HK-2 (cell line): ENCODE measurements around the gene FXN.
A peak's percentile ranks its signal among the peaks of the same experiment; 100 is the strongest.
"Not testable (repeated sequence)": the region's sequence is repeated elsewhere in the genome, so short reads cannot be mapped to it uniquely, and the experiment has no call there.

Source experiments
- DNase-seq: peaks from one replicate; pipeline ENCODE4 v3.0.0-alpha.2; 2018; ENCODE audit not compliant: unreplicated experiment

FXN gene

DNA sequence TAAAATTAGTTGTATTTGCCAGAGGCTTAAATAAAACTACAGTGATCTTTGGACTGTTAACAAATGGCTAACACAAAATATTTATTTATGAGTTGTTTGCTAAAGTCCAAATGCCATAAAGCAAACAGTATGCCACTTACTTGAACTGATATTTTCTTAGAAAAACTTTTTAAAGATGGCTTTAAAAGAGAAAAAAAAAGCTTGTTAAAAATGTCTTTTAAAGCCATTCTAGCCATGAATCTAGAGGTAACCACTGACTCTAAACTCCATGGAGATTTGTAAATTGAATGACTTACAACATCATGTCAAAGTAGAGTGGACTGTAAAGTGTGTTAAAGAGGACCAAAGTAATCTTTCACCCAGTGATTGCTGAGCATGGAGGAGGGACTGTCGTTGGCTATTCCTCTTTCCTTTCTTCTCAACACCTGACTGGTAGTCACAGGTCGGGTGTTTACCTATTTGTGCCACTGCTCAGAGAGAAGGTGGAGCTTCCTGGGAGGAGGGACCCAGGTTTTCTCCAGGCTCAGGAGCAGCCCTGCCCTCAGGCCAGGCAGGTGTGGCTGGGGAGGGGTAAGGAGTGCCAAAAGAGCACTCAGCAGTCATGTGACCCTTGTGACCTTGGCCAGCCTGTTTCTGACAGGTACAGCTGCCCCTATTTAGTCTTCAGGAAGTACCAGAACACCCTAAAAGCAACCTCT is 69.4 kb downstream of the FXN start:
- DNase-seq: no peak

DNA sequence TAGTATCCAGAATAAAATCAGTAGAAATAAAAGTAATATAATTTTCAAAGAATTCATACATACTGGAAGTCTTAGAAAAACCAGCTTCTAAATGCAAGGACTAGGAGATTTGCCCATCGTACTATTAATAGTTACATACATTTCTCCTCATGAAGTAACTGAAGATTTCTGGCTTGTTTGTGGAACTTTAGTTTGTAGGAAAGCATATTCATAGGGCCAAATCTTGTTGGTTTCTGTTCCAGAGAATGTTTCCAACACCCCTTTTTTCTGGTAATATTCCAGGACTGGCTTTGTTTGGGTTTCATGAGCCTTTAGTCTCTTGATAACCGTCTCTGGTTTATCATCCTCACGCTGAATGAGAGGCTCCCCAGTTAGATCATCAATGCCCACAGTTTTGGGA is 72.2 kb downstream of the FXN start:
- no peak for DNase-seq

DNA sequence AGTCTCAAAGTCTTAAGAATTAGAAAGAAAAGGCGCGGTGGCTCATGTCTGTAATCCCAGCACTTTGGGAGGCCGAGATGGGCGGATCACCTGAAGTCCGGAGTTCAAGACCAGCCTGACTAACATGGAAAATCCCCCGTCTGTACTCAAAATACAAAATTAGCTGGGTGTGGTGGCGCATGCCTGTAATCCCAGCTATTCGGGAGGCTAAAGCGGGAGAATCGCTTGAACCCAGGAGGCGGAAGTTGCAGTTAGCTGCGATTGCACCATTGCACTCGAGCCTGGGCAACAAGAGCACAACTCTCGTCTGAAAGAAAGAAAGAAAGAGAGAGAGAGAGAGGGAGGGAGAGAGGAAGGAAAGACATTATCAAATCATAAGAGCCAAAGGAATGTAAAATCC is 73.2 kb downstream of the FXN start:
- not testable (repeated sequence) for DNase-seq

DNA sequence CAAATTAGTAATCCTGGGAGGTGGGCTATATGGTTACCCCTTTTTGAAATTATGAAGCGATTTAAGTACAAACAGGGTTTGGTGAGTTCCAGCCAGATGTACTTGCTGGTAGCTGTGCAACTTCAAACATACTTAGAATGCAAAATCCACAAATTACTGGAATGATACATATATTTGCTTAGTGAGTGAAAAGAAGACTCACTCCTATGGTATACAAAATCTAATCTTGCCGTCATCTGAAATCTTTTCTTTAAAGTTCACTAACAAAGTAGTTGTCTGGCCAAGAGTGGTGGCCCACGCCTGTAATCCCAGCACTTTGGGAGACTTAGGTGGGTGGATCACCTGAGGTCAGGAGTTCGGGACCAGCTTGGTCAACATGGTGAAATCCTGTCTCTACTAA is 73.6 kb downstream of the FXN start:
- DNase-seq: no peak

DNA sequence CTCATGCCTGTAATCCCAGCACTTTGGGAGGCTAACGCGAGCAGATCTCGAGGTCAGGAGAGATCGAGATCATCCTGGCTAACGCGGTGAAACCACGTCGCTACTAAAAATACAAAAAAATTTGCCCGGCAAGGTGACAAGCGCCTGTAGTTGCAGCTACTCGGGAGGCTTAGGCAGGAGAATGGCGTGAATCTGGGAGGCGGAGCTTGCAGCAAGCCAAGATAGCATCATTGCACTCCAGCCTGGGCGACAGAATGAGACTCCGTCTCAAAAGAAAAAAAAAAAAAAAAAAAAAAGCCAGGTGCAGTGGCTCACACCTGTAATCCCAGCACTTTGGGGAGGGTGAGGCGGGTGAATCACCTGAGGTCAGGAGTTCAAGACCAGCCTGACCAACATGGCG is 77.1 kb downstream of the FXN start:
- not testable (repeated sequence) for DNase-seq

DNA sequence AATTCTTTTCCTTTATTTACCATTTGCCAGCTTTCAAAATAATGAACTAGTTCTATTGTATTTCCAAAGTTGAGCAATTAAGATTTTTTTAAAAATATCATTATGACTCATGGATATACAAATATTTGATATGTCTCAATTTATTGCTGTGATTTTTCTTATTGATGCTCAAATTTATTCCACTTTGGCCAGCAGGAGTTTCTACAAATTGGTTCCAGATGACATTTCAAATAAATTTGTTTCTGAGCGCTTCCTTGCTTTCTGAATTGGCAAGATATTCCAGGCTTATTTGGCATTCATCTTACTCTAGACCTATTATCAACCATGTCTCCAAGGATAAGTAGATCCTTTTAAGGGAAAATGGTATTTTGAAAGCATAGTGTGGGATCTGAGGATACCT is 80.1 kb downstream of the FXN start:
- DNase-seq: no peak

DNA sequence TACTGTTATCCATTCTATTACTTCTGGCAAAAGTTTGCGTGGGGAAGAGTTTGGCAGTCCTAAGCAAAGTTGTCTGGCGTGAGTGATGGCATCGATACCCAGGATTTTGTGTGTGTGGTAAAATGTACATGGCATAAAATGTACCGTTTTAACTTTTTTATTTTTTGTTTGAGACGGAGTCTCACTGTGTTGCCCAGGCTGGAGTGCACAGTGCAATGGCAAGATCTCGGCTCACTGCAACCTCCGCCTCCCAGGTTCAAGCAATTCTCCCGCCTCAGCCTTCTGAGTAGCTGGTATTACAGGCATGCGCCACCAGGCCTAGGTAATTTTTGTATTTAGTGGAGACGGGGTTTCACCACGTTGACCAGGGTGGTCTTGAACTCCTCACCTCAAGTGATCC is 83.1 kb downstream of the FXN start:
- DNase-seq: no peak

DNA sequence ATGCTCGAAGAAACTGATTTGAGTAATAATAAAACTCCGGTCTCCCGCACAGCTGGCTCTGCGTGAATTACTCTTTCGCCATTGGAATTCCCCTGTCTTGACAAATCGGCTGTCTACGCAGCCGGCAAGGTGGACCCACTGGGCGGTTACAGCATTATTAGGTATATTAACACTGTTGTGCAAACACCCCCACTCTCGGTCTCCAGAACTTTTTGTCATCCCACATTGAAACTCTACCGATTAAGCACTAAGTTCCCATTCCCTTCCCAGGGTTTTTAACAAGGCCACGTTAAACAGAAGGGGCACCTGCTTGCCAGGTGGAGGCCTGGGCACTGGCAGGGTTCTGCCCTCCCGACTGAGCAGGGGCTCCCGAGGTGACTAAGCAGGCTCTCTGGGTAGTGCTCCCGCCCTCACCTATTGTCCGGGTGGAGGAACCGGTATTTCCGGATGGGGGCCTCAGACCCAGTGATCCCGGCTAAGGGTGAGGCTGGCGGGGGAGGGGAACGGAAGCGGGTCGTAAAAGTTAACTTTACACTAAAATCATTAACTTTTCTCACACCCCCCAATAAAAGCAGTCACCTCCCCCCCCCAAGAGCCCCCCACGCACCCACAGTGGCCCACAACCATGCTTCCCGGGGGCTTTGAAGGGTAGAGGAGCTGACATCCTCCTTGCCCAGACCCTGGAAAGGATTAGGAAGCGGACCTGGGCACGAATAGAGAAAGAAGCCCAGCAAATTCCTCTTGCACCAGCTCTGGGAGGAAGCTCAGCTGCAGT is 85.0 kb downstream of the FXN start:
- peak; percentile 41 for DNase-seq

DNA sequence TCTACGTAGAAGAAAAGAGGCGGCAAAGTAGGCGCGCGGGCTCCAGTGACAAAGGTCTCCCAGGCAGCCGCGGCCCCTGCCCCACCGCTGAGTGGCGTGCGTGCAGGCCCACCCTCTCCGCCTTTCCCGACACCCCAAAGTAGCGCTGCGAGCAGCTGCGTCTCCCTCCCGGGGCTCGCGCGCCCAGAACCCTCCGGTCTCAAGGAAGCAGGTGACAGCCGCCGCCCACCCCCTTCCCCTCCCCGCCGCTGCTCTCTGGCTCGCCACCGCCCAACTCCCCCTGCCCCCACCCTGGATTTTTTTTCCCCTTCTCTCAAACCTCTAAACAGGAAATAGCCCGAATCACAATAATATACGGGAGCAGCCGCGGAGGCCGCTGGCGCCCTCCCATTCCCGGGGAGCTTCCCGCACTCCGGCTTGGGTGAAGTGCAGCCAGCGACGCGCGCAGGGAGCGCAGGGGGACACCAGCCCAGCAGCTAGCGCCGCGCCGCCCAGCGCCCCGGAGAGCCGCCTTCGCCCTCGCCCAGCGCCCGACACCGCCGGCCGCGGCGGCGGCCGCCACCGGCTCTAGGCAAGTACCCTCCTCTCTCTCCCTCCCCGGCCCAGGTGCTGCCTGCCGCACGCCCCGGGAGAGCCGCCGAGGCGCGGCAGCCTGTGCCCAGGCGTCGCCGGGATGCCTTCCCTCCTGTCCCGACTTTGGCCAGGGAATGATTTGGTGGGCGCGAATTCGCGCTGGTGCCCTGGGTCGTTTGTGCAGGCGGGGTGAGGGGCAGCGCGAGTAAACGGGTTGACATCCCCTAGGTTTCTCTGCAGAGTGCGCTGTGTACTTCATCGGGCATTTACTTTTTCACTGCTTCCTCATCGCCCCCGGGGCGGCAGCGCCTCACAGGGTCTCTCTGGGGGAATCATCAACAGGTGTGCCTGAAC is 85.9 kb downstream of the FXN start:
- peak; percentile 21 for DNase-seq

DNA sequence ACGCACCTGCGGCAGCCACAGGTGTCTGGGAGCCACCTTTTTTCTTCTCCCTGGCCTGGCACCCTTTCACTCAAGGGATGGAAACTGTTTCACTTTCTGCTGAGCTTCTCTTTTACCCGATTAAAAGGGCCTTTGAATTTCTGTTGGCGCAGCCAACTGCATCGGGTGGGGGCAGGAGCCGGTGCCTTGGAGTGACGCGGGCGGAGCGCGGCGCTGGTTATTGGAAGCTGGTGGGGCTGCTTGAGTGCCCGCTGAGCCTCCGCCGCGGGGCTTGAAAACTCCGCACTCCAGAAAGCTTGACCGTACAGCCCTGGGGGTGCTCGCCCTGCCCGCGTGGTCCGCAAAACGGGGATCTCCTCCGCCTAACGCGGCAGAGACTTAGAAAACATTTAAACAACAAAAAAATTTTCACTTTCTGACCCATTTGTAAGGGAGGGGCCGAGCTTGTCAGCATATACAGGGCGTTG is 86.6 kb downstream of the FXN start:
- DNase-seq: peak; percentile 21

DNA sequence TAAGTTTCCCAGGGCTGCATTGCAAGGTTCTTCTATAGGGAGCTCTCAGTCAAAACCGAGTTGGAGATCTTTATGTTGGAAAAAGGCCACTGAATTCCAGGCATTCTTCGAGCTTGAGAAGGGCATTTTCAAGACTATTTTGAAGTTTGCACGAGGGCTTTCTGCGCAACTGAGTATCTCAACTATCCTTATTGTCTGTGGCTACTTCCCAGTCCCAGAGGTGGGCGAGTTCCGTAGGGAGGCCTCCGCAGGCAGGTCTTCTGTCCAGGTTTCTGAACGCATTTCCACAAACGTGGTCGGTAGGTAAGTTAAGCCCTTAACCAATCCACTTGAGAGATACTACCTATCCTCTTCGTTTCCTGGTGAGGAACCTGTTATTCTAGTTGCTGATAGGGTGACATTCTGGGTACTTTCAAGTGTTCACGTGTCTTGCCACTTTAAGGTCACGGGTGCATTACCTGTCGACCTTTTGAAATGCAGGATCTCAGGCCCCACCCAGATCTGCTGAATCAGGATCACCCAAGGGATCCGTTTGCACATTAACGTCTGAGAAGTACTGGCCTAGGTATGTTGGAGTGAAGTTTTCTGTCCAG is 87.1 kb downstream of the FXN start:
- DNase-seq: peak; percentile 2

DNA sequence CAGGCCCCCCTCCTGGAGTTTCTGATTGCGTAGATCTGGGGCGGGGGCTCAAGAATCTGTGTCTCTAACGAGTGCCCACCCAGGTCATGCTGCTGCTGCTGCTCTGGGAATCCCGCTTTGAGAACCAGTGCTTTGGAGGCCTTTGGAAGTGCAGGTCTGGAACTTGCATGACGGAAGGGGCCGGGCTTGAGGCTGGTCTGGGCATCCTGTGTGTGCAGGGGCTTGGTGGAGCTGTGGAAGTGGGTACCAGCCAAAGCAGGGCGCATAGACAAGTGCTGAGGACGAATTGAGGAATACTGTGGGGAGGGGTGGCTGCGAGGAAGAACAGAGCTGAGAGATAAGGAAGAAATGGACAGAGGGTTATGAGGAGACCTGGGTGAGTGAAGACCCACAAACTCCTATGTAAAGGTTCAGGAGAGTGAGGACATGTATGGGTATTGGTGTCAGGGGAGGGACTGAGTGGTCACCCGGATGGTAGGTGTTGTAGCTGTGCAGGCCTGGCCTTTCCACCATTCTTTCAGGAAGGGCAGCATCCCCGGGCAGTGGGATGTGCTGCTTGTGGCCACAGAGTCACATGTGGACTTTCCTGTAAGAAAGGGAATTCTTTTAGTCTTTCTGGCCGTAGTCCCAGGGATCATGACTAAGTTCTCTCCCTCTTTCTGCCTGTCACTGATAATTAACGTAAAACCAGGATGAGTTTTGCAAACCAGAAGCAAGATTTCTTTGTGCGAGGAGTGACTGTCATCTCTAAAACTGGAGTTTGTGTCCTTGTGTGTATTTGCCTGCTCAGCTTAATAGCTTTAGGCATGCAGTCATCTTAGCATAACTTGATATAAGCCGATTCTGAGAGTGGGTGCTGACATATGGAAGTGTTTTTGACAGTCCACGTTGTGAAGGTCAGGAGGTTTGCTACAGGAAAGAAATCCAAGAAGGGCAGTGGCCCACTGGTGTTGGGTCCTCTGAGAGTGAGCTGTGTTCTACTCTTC is 95.2 kb downstream of the FXN start:
- peak; percentile 2 for DNase-seq

DNA sequence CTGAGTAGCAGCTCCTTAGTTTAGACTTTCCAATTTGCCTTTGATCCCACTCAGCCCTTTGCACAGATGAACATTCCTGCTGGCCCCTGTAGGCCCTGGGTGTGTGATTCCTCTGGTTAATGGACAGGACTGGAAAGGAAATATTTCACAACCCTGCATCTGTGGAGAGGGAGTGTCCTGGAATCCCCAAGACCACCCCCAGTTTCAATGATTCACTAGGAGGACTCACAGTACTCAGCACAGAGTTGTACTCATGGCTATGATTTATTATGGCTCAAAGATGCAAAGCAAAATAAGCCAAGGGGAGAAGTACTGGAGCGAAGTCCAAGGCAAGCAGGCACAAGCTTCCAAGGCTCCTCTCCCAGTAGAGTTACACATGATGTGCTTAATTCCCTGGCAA is 96.1 kb downstream of the FXN start:
- DNase-seq: peak; percentile 25

DNA sequence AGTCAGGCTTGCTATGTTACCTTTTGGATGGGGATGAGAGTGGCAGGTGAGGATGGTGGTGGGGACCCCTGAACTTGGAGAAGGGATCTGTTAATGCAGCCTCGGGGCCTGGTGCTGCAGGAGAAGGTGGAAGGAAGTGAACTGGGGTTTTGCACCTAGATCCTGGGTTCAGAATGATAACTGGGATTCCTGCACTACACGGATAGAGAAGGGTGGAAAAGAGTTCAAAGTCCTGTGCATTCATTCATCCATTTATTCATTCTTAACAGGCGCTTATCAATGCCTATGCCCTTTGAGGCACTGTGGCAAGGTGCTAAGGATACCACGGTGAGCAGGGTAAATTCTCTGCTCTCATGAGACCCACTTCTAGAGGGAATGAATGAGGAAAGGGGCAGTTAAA is 96.8 kb downstream of the FXN start:
- DNase-seq: no peak

DNA sequence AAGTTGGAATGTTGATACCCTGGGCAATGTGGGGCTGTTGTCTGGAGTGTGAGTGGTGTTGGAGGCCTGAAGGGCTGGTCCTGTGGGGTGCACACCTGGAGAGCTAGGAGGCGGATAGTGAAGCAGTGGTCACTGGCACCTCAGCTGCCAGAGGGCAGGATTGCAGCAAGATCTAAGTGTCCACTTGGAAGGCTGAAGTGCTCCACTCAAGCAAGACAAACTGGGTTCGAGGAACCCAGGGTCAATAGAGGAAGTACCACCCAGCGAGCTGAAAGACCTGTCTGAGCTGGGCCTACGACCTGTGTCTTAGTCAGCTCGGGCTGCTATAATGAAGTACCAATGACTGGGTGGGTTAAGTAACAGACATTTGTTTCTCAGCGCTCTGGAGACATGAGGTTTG is 98.9 kb downstream of the FXN start:
- DNase-seq: no peak

DNA sequence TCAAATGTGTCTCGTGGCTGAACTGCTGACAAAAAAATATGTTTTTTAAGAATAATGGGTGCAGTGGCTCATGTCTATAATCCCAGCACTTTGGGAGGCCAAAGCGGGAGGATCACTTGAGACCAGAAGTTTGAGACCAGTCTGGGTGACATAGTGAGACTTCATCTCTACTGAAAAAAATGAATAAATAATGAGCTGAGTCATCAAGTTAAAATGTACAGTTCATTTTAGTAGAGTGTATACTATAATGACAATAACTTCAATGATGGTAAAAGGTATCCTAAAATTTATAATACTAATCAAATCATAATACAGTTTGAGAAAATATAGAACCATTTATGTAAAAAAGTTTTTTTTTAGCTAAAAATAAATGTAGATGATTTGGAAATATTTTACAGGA is 100.6 kb downstream of the FXN start:
- no peak for DNase-seq

DNA sequence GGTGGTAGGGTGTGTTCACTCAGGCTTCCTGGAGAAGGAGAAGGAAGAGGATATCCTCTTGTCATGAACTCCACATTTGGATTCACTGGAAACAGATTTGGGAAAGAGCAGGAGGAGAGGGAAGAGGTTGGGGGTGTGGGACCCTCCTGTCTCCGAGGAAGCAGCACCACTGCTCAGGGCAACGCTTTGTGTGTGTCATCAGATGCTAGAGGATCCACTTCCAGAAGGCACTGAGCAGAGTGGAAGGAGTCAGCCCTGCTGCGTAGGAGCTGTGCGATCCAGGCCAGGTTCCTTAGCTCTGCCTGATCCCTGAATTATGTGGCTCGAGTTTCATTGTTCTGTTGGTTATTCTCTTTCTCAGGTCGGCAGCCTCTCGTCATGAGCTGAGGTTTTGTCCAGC is 101.2 kb downstream of the FXN start:
- no peak for DNase-seq

DNA sequence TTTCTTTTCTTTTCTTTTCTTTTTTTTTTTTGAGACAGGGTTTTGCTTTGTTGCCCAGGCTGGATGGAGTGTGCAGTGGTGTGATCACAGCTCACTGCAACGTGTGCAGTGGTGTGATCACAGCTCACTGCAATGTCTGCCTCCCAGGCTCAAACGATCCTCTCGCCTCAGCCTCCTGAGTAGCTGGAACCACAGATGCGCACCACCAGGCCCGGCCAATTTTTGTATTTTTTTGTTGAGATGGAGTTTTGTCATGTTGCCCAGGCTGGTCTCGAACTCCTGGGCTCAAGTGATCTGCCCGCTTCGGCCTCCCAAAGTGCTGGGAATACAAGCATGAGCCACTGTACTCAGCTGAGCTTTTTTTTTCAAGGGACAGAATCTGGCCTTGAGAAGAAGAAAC is 101.8 kb downstream of the FXN start:
- no peak for DNase-seq

DNA sequence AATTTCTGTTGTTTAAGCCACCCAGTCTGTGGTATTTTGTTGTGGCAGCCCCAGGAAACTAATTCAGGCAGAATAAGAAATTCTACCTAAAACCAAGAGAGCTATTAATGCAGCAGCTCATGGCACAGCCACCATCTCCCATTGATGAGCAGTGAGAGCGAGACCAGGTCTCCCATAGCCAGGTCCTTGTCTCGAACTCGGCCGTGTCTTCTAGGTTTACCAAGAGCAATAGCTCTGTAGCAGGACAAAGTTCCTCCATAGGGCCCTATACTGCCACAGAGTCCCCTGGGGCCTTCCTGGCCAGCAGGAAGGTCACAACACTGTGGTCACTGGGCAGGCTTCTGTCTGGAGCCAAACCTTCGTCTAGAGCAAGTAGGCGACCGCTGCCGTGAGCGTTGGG is 104.0 kb downstream of the FXN start:
- no peak for DNase-seq

DNA sequence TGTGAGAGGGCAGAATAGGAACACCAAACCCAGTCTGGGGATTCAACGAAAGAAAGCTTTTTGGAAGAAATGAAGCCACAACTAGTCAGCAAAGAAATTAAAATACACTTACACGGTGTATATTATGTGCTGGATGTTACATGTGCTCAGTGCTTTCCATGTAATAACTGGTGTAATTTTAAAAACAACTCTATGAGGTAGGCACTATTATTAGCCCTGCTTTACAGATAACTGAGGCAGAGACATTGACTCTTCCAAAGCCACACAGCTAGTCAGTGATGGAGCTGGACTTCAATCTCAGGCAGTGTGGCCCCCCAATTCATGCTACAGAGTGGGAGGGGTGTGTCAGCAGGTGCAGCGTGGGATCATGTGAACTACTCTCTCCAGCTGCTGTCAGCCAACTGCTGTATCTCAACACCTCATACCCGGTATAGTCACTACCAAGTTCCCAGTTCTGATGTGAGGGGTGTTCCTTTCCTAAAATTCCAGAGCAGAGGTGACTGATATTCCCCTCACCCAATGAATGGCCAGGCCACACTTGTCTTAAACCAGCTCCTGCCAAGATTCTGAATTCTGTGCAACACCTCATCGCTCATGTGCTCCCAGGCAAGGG is 104.7 kb downstream of the FXN start:
- no peak for DNase-seq
